Measurements from ENCODE around the gene RAPGEF2. TPM values are rescaled to one million over a fixed set of nuclear protein-coding genes. Genes with fewer than 3 reads are reported as not detected.
"Not testable (repeated sequence)": the region's sequence is repeated elsewhere in the genome, so short reads cannot be mapped to it uniquely, and the experiment has no call there.

Gene RAPGEF2, protein sequence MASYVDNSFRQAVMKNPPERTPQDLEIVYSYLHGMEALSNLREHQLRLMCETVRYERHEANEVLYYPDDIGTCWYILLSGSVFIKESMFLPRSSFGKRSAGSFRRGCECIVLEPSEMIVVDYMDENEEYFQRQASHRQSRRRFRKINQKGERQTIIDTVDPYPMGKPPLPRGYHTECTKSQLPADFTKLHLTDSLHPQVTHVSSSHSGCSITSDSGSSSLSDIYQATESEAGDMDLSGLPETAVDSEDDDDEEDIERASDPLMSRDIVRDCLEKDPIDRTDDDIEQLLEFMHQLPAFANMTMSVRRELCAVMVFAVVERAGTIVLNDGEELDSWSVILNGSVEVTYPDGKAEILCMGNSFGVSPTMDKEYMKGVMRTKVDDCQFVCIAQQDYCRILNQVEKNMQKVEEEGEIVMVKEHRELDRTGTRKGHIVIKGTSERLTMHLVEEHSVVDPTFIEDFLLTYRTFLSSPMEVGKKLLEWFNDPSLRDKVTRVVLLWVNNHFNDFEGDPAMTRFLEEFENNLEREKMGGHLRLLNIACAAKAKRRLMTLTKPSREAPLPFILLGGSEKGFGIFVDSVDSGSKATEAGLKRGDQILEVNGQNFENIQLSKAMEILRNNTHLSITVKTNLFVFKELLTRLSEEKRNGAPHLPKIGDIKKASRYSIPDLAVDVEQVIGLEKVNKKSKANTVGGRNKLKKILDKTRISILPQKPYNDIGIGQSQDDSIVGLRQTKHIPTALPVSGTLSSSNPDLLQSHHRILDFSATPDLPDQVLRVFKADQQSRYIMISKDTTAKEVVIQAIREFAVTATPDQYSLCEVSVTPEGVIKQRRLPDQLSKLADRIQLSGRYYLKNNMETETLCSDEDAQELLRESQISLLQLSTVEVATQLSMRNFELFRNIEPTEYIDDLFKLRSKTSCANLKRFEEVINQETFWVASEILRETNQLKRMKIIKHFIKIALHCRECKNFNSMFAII (N-terminal part only)
- 10 to 100 TPM; 17.3 to 23.4 TPM for total RNA-seq

- DNase-seq = peak; percentile 91
- no peaks in the 10 kb centered on the region for H3K36me3 Mint-ChIP-seq
- CTCF ChIA-PET = no interaction called here
- peak within 1 kb of the TSS; percentile 67 for H3K4me3 Mint-ChIP-seq
- peaks cover 6% of the 10 kb centered on the region for H3K27me3 Mint-ChIP-seq
- ATAC-seq = peak; percentile 85
- H3K9me3 Mint-ChIP-seq (ENCODE audit: low read depth) = no peaks in the 10 kb centered on the region
- peaks cover 47% of the 10 kb centered on the region for H3K4me1 Mint-ChIP-seq
- H3K27ac Mint-ChIP-seq = peak within 1 kb of the TSS; percentile 79
Measured at GRCh38 chr4:159102622-159103383, at the start of gene RAPGEF2. RAPGEF2 (plus strand) TSS chr4:159103079; CDS start chr4:159104163, 1,084 bp downstream.

DNA sequence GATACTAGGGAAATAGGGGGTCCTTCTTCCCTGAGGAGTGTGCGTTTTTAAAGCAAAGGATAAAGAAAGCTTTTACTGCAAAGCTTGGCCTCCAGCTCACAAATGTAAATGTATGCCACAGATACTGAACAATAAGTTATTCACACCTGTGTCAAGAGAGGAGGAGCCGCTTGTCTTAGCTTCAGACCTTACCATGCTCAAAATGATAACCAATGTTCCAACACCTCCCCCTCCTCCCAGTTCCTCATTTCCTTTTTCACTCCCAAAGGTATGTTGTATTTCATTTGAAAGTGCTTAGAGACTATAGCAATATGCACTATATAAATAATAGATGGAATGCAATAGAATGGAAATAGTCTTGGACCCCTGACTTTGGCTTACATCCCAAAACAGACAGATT lies 47.0 kb upstream of the RAPGEF2 start:
- Mint-ChIP-seq H3K36me3 (no peaks in the 10 kb centered on the region), H3K4me1 (peaks cover 10% of the 10 kb centered on the region), H3K9me3 (ENCODE audit: low read depth) (no peaks in the 10 kb centered on the region), H3K27me3 (peaks cover 9% of the 10 kb centered on the region), H3K27ac (no peak overlapping the region), H3K4me3 (no peak overlapping the region)
- no peak for DNase-seq
- ATAC-seq = no peak
- CTCF ChIA-PET = no interaction called here

DNA sequence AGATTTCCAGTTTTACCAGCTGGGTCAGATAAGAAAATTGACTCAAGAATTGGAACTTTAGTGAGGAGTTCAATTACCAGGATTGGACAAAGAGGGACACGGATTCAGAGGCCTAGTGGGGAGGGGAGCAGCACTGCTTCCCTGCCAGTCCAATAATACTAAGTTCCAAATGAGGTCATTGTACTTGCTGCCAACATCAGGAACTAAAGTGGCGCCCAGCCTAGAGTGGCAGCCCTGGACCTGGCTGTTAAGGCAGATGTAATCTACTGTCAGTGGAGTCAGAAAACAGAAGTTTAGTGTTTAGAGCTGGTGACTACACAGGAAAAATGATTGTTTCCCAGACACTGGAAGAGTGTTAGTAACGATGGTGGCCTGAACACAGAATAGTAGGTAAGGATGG lies 42.7 kb upstream of the RAPGEF2 start:
- no peaks in the 10 kb centered on the region for H3K36me3 Mint-ChIP-seq
- CTCF ChIA-PET = interaction anchor here (0.6 kb wide), 1 partner anchor 8 kb away, joined by 3 read pairs; no protein-coding TSS in a partner anchor
- H3K9me3 Mint-ChIP-seq (ENCODE audit: low read depth) = no peaks in the 10 kb centered on the region
- DNase-seq = no peak
- H3K27me3 Mint-ChIP-seq = peaks cover 4% of the 10 kb centered on the region
- no peaks in the 10 kb centered on the region for H3K4me1 Mint-ChIP-seq
- H3K4me3 Mint-ChIP-seq = no peak overlapping the region
- no peak overlapping the region for H3K27ac Mint-ChIP-seq
- no peak for ATAC-seq

DNA sequence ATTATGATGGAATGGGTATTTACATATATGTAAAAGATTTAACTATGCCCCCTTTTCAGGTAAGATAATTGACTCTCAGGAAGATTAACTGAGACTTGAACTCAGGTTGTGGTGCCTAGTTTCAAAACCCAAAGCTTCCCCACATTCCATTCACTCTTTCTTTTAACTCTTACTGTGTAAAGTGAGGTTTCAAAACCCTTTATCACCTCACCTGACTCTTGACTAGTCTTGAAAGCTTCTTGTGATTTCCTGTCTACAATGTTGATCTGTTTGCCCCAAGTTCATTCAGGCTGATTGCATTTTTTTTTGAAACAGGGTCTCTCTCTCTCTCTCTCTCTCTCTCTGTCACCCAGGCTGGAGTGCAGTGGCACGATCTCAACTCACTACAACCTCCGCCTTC lies 40.5 kb upstream of the RAPGEF2 start:
- no peak for DNase-seq
- no peaks in the 10 kb centered on the region for H3K27me3 Mint-ChIP-seq
- CTCF ChIA-PET = no interaction called here
- no peaks in the 10 kb centered on the region for H3K9me3 Mint-ChIP-seq (ENCODE audit: low read depth)
- H3K27ac Mint-ChIP-seq = no peak overlapping the region
- H3K36me3 Mint-ChIP-seq = no peaks in the 10 kb centered on the region
- H3K4me1 Mint-ChIP-seq = no peaks in the 10 kb centered on the region
- no peak for ATAC-seq
- H3K4me3 Mint-ChIP-seq = no peak overlapping the region

GRCh38 chr4:159065513-159066240 lies 37.2 kb upstream of the RAPGEF2 start:
- CTCF ChIA-PET = no interaction called here
- ATAC-seq = no peak
- H3K27ac Mint-ChIP-seq = no peak overlapping the region
- DNase-seq = no peak
- peaks cover 2% of the 10 kb centered on the region for H3K27me3 Mint-ChIP-seq
- H3K4me1 Mint-ChIP-seq = no peaks in the 10 kb centered on the region
- H3K36me3 Mint-ChIP-seq = no peaks in the 10 kb centered on the region
- no peaks in the 10 kb centered on the region for H3K9me3 Mint-ChIP-seq (ENCODE audit: low read depth)
- no peak overlapping the region for H3K4me3 Mint-ChIP-seq

GRCh38 chr4:159068139-159068538 lies 34.7 kb upstream of the RAPGEF2 start:
- H3K4me1 Mint-ChIP-seq; DNase-seq; CTCF ChIA-PET; H3K4me3 Mint-ChIP-seq; ATAC-seq; H3K9me3 Mint-ChIP-seq (ENCODE audit: low read depth); H3K27me3 Mint-ChIP-seq; H3K27ac Mint-ChIP-seq; H3K36me3 Mint-ChIP-seq: not testable (repeated sequence)

GRCh38 chr4:159069922-159070321 lies 33.0 kb upstream of the RAPGEF2 start:
- H3K27ac Mint-ChIP-seq = no peak overlapping the region

GRCh38 chr4:159070742-159071141 lies 32.1 kb upstream of the RAPGEF2 start:
- Mint-ChIP-seq H3K27me3 (peaks cover 2% of the 10 kb centered on the region), H3K4me3 (no peak overlapping the region), H3K9me3 (ENCODE audit: low read depth) (no peaks in the 10 kb centered on the region), H3K36me3 (no peaks in the 10 kb centered on the region), H3K27ac (no peak overlapping the region), H3K4me1 (peaks cover 3% of the 10 kb centered on the region)
- CTCF ChIA-PET = no interaction called here
- ATAC-seq (no peak), DNase-seq (no peak)

More at GRCh38 chr4:159069922-159070321, 33.0 kb upstream of the RAPGEF2 start:
- CTCF ChIA-PET = no interaction called here
- no peaks in the 10 kb centered on the region for H3K36me3 Mint-ChIP-seq
- ATAC-seq = no peak
- DNase-seq = no peak
- peaks cover 2% of the 10 kb centered on the region for H3K27me3 Mint-ChIP-seq
- H3K4me3 Mint-ChIP-seq = no peak overlapping the region
- no peaks in the 10 kb centered on the region for H3K9me3 Mint-ChIP-seq (ENCODE audit: low read depth)
- H3K4me1 Mint-ChIP-seq = peaks cover 3% of the 10 kb centered on the region

DNA sequence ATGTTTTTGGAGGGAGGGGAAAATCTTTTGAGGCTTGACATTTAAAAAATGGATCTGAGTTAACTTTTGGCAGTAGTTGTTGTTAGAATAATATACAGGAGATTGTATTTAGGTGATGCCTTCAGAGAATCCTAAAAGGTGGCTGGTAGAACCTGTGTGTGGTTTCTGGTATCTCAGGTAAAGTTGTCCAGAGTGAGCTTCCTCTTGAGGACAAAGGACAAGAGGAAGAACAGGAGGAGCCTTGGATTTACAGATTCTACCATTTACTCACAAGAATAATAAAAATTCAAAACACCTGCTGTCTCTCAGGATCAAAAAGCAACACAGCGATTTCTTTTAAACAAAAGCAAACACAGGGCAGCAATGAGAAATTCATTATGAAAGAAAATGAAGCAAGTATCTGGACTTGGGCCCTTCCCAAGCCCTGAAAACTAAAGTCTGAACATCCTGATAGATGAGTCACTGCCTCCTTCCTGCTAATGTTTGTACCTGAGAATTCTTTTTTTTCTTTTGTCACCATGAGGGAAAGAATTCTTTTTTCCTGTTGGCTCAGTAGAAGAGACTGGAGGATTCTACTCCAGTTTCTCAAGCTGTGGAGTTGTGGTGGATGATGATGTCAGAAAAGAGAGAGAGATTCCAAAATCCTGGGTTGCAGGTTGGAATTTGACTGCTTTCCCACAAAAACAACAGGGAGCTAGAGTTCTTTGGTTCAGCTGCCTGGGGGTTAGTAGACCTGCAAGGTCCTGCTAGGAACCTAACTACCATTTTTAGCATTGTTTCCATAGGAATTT lies 31.5 kb upstream of the RAPGEF2 start:
- Mint-ChIP-seq H3K4me3 (no peak overlapping the region), H3K4me1 (peaks cover 3% of the 10 kb centered on the region), H3K9me3 (ENCODE audit: low read depth) (no peaks in the 10 kb centered on the region), H3K36me3 (no peaks in the 10 kb centered on the region), H3K27ac (no peak overlapping the region), H3K27me3 (peaks cover 2% of the 10 kb centered on the region)
- no peak for ATAC-seq
- CTCF ChIA-PET = no interaction called here
- DNase-seq = no peak

- ATAC-seq (no peak), DNase-seq (no peak)
- H3K36me3 Mint-ChIP-seq = no peaks in the 10 kb centered on the region
- CTCF ChIA-PET = no interaction called here
- no peak overlapping the region for H3K27ac Mint-ChIP-seq
- no peaks in the 10 kb centered on the region for H3K9me3 Mint-ChIP-seq (ENCODE audit: low read depth)
- H3K4me3 Mint-ChIP-seq = no peak overlapping the region
- peaks cover 2% of the 10 kb centered on the region for H3K27me3 Mint-ChIP-seq
- peaks cover 3% of the 10 kb centered on the region for H3K4me1 Mint-ChIP-seq
Measured at GRCh38 chr4:159071969-159072765, 30.7 kb upstream of the RAPGEF2 start.

- H3K27me3 Mint-ChIP-seq = no peaks in the 10 kb centered on the region
- H3K9me3 Mint-ChIP-seq (ENCODE audit: low read depth) = no peaks in the 10 kb centered on the region
- CTCF ChIA-PET = no interaction called here
- H3K4me3 Mint-ChIP-seq = no peak overlapping the region
- no peak overlapping the region for H3K27ac Mint-ChIP-seq
- no peak for ATAC-seq
- peaks cover 19% of the 10 kb centered on the region for H3K4me1 Mint-ChIP-seq
- no peak for DNase-seq
- H3K36me3 Mint-ChIP-seq = no peaks in the 10 kb centered on the region
Measured at GRCh38 chr4:159075531-159075932, 27.3 kb upstream of the RAPGEF2 start.
